ENCODE measurements around the gene GRM5.

The GRM5 gene

GRCh38 chr11:88487646-88488045, 578.1 kb downstream of the GRM5 start:
- Histone ChIP-seq H3K27me3 (ENCODE audit: control insufficient read depth, insufficient read depth, low read length) (no peaks in the 10 kb centered on the region), H3K4me1 (no peaks in the 10 kb centered on the region), H3K9me3 (ENCODE audit: control insufficient read depth, low read length) (no peaks in the 10 kb centered on the region), H3K79me2 (no peaks in the 10 kb centered on the region), H3K27ac (no peak overlapping the region), H3K4me3 (ENCODE audit: low read depth, low read length) (no peak overlapping the region), H3K9ac (no peak overlapping the region), H2AFZ (no peak overlapping the region), H3K36me3 (ENCODE audit: control insufficient read depth, insufficient read depth, low read length) (no peaks in the 10 kb centered on the region), H3K4me2 (ENCODE audit: low read length) (no peak overlapping the region)
- TF ChIP-seq, protein P1, sequence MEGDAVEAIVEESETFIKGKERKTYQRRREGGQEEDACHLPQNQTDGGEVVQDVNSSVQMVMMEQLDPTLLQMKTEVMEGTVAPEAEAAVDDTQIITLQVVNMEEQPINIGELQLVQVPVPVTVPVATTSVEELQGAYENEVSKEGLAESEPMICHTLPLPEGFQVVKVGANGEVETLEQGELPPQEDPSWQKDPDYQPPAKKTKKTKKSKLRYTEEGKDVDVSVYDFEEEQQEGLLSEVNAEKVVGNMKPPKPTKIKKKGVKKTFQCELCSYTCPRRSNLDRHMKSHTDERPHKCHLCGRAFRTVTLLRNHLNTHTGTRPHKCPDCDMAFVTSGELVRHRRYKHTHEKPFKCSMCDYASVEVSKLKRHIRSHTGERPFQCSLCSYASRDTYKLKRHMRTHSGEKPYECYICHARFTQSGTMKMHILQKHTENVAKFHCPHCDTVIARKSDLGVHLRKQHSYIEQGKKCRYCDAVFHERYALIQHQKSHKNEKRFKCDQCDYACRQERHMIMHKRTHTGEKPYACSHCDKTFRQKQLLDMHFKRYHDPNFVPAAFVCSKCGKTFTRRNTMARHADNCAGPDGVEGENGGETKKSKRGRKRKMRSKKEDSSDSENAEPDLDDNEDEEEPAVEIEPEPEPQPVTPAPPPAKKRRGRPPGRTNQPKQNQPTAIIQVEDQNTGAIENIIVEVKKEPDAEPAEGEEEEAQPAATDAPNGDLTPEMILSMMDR (IDR thresholded peaks at IDR 0.05): no peak

GRCh38 chr11:88484873-88485621, 580.7 kb downstream of the GRM5 start:
- H3K79me2 ChIP-seq: no peaks in the 10 kb centered on the region
- H3K27me3 ChIP-seq (ENCODE audit: control insufficient read depth, insufficient read depth, low read length): no peaks in the 10 kb centered on the region
- H2AFZ ChIP-seq: no peak overlapping the region
- no peak overlapping the region for H3K4me2 ChIP-seq (ENCODE audit: low read length)
- no peaks in the 10 kb centered on the region for H3K9me3 ChIP-seq (ENCODE audit: control insufficient read depth, low read length)
- no peaks in the 10 kb centered on the region for H3K36me3 ChIP-seq (ENCODE audit: control insufficient read depth, insufficient read depth, low read length)
- TF ChIP-seq, protein P1 (IDR thresholded peaks at IDR 0.05): peak; percentile 40
- H3K9ac ChIP-seq: no peak overlapping the region
- H3K4me3 ChIP-seq (ENCODE audit: low read depth, low read length): no peak overlapping the region
- no peaks in the 10 kb centered on the region for H3K4me1 ChIP-seq
- no peak overlapping the region for H3K27ac ChIP-seq

GRCh38 chr11:88482871-88483301, 582.9 kb downstream of the GRM5 start:
- Histone ChIP-seq H3K27ac (no peak overlapping the region), H3K36me3 (ENCODE audit: control insufficient read depth, insufficient read depth, low read length) (no peaks in the 10 kb centered on the region), H3K4me3 (ENCODE audit: low read depth, low read length) (no peak overlapping the region), H3K4me2 (ENCODE audit: low read length) (no peak overlapping the region), H3K9ac (no peak overlapping the region), H3K27me3 (ENCODE audit: control insufficient read depth, insufficient read depth, low read length) (no peaks in the 10 kb centered on the region), H3K4me1 (no peaks in the 10 kb centered on the region), H3K9me3 (ENCODE audit: control insufficient read depth, low read length) (no peaks in the 10 kb centered on the region), H2AFZ (no peak overlapping the region), H3K79me2 (no peaks in the 10 kb centered on the region)
- TF ChIP-seq, protein P1 (IDR thresholded peaks at IDR 0.05): no peak

DNA sequence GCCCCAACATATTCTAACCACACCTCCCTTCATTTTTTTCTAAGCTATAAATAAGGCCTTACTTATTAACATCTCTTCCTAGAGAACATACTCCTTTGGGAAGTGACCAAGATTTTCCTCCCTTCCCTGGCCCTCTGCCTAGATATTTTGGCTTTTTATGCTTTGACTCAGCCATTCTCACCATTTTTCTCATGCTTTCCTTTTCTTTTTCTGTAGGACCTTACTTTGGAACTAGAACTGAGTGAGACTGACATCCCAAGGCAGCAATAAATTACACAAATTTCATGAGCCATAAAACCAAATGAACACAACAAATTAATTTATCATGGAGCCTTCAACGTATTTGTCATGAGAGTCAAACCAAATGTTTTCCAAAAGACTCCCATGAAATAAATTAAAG, 585.6 kb downstream of the GRM5 start:
- H2AFZ ChIP-seq: no peak overlapping the region
- H3K4me1 ChIP-seq: no peaks in the 10 kb centered on the region
- TF ChIP-seq, protein P1 (IDR thresholded peaks at IDR 0.05): no peak
- H3K36me3 ChIP-seq (ENCODE audit: control insufficient read depth, insufficient read depth, low read length): no peaks in the 10 kb centered on the region
- no peak overlapping the region for H3K4me2 ChIP-seq (ENCODE audit: low read length)
- H3K9me3 ChIP-seq (ENCODE audit: control insufficient read depth, low read length): no peaks in the 10 kb centered on the region
- no peak overlapping the region for H3K4me3 ChIP-seq (ENCODE audit: low read depth, low read length)
- no peaks in the 10 kb centered on the region for H3K79me2 ChIP-seq
- H3K9ac ChIP-seq: no peak overlapping the region
- no peak overlapping the region for H3K27ac ChIP-seq
- no peaks in the 10 kb centered on the region for H3K27me3 ChIP-seq (ENCODE audit: control insufficient read depth, insufficient read depth, low read length)

Measured in parathyroid adenoma (tissue), 2 donors.